CD14-positive monocyte (primary cell): ENCODE results near the gene NBAS. TPM values are rescaled to one million over a fixed set of nuclear protein-coding genes. Genes with fewer than 3 reads are reported as not detected.

Experiments used
- DNase-seq, 3 donors: peaks; one replicate each; pipeline ENCODE4 v3.0.0-alpha.2; 2011 to 2022
- H2AFZ ChIP-seq: 2 replicates; pipeline ENCODE4 v1.6.0; 2012; ENCODE audit warnings: mild to moderate bottlenecking, low read depth, low read length, inconsistent platforms; ENCODE audit not compliant: insufficient read depth, poor library complexity, severe bottlenecking
- H3K27ac ChIP-seq, 2 donors: 1 replicate in 1 of 2; 2 replicates in 1 of 2; pipeline ENCODE4 v1.5.1; 2012 to 2013; ENCODE audit warnings: low read length in 2 of 2, control low read depth in 1 of 2, inconsistent platforms in 1 of 2, low read depth in 1 of 2, mild to moderate bottlenecking in 1 of 2
- H3K27me3 ChIP-seq, 2 donors: one replicate each; pipeline versions ENCODE4 v1.6.0 to v1.6.1; 2011 to 2013; ENCODE audit warnings: low read length in 2 of 2; ENCODE audit not compliant: control insufficient read depth in 2 of 2, insufficient read depth in 2 of 2
- H3K36me3 ChIP-seq, 2 donors: replicated peaks in 1 of 2; 1 replicate in 1 of 2; 2 replicates in 1 of 2; pipeline versions ENCODE4 v1.5.1 to v1.6.1; 2012 to 2013; ENCODE audit warnings: low read length in 2 of 2, control low read depth in 1 of 2, inconsistent platforms in 1 of 2, mild to moderate bottlenecking in 1 of 2; ENCODE audit not compliant: insufficient read depth in 2 of 2, control insufficient read depth in 1 of 2
- H3K4me1 ChIP-seq, 2 donors: 1 replicate in 1 of 2; 2 replicates in 1 of 2; pipeline versions ENCODE4 v1.5.1 to v1.6.1; 2012 to 2013; ENCODE audit warnings: low read length in 2 of 2, control low read depth in 1 of 2, inconsistent platforms in 1 of 2, mild to moderate bottlenecking in 1 of 2, moderate library complexity in 1 of 2; ENCODE audit not compliant: insufficient read depth in 2 of 2, control insufficient read depth in 1 of 2
- H3K4me2 ChIP-seq: replicated peaks from 2 replicates; pipeline ENCODE3; 2012; ENCODE audit warnings: low read length, moderate library complexity, mild to moderate bottlenecking; ENCODE audit not compliant: poor library complexity, severe bottlenecking; ENCODE audit errors: extremely low read depth
- H3K4me3 ChIP-seq, 3 experiments: fragments of 200-600 bp in 1 of 3; sonication (generic) in 1 of 3; replicated peaks in 1 of 3; 1 replicate in 2 of 3; 2 replicates in 1 of 3; pipeline ENCODE4 v1.5.1; 2011 to 2013; ENCODE audit warnings: low read length in 3 of 3, mild to moderate bottlenecking in 3 of 3, control low read depth in 2 of 3, low read depth in 2 of 3, inconsistent platforms in 1 of 3, moderate library complexity in 1 of 3
- H3K79me2 ChIP-seq: 2 replicates; pipeline ENCODE4 v1.6.0; 2012; ENCODE audit warnings: mild to moderate bottlenecking, control low read depth, inconsistent platforms, low read length, moderate library complexity; ENCODE audit not compliant: insufficient read depth
- H3K9ac ChIP-seq: 2 replicates; pipeline ENCODE4 v1.6.0; 2017; ENCODE audit warnings: low read length, mild to moderate bottlenecking; ENCODE audit not compliant: insufficient read depth, poor library complexity, severe bottlenecking
- H3K9me3 ChIP-seq, 2 donors: replicated peaks in 1 of 2; 1 replicate in 1 of 2; 2 replicates in 1 of 2; pipeline versions ENCODE4 v1.5.1 to v1.6.1; 2012 to 2013; ENCODE audit warnings: low read length in 2 of 2, control low read depth in 1 of 2; ENCODE audit not compliant: control insufficient read depth in 1 of 2, insufficient read depth in 1 of 2
- H4K20me1 ChIP-seq: 2 replicates; pipeline ENCODE4 v1.6.0; 2012; ENCODE audit warnings: mild to moderate bottlenecking, low read length, control low read depth, moderate library complexity; ENCODE audit not compliant: insufficient read depth
- H3K27ac Mint-ChIP-seq, 7 donors: one replicate each; pipeline ENCODE4 v1.8.0; 2020; ENCODE audit warnings: mild to moderate bottlenecking in 7 of 7, mixed read lengths in 7 of 7, moderate library complexity in 6 of 7, inconsistent platforms in 2 of 7
- H3K27me3 Mint-ChIP-seq, 3 donors: one replicate each; pipeline ENCODE4 v1.8.0; 2021 to 2022; ENCODE audit warnings: low read depth in 3 of 3, mild to moderate bottlenecking in 3 of 3, mixed read lengths in 3 of 3, moderate library complexity in 3 of 3, inconsistent platforms in 1 of 3
- H3K36me3 Mint-ChIP-seq, 2 donors: one replicate each; pipeline ENCODE4 v1.8.0; 2020; ENCODE audit warnings: mixed read lengths in 2 of 2, inconsistent platforms in 1 of 2, mild to moderate bottlenecking in 1 of 2
- H3K4me1 Mint-ChIP-seq: one replicate; pipeline ENCODE4 v1.8.0; 2020; ENCODE audit warnings: mild to moderate bottlenecking, mixed read lengths
- H3K4me3 Mint-ChIP-seq, 2 donors: one replicate each; pipeline ENCODE4 v1.8.0; 2020; ENCODE audit warnings: mild to moderate bottlenecking in 2 of 2, mixed read lengths in 2 of 2, moderate library complexity in 1 of 2
- H3K9me3 Mint-ChIP-seq, 7 donors: one replicate each; pipeline ENCODE4 v1.8.0; 2020 to 2022; ENCODE audit warnings: mixed read lengths in 7 of 7, mild to moderate bottlenecking in 6 of 7, moderate library complexity in 6 of 7, inconsistent platforms in 2 of 7
- WGBS: methylation state at CpG from one replicate; pipeline ENCODE4 v1.1.5; 2013; ENCODE audit warnings: missing lambda C conversion rate; ENCODE audit not compliant: insufficient coverage; 5-methylcytosine and 5-hydroxymethylcytosine counted together
- intact Hi-C, 2 donors: fragments of 100-400 bp; cut with micrococcal nuclease; formaldehyde crosslinking; loops; one replicate each; pipeline versions ENCODE4 v1.15.0 to v1.15.1; 2023
- polyA plus RNA-seq, 3 donors: library from polyadenylated mRNA; depleted of rRNA in 1 of 3; unstranded in 2 of 3; stranded (reverse) in 1 of 3; fragments of 300-500 nt in 2 of 3; fragments of >200 nt in 1 of 3; fragmentation: Illumina TruSeq in 2 of 3; gene quantifications; 1 replicate in 2 of 3; 2 replicates in 1 of 3; pipeline ENCODE4 v1.2.3, GENCODE V29; 2012 to 2021
- TF ChIP-seq, protein P1 (sequence below): fragments of 200-600 bp; IDR thresholded peaks from one replicate; pipeline ENCODE4 v1.8.0; 2022; ENCODE audit warnings: antibody characterized with exemption, mild to moderate bottlenecking

NBAS gene
- polyA plus RNA-seq, 3 donors: 8.9 to 10.9 (median 8.9) TPM

DNA sequence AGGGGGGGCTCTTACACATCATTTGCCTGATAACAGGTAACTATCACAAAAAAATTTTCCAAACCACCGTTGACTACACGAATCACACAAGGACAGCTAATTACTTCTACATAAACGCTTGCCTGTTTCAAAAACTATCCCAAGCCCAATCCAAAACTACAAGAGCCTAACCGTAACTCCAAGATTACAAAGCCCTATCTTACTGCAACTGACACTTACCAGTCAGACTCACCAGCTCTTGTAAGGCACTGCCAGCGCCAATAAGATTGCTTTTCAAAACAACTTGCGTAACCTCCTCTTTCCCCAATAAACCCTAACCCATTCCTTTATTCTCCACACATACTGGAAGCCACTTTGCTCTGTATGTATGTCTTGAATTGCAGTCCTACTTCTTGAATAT, 148.4 kb downstream of the NBAS start:
- Mint-ChIP-seq H3K36me3 (peaks cover 44 to 62% of the 10 kb centered on the region in 2 donors), H3K27ac (no peak overlapping the region), H3K27me3 (no peaks in the 10 kb centered on the region), H3K4me1 (no peaks in the 10 kb centered on the region), H3K4me3 (no peak overlapping the region), H3K9me3 (no peaks in the 10 kb centered on the region)
- no peak overlapping the region for H3K4me3 ChIP-seq
- no peaks in the 10 kb centered on the region for H3K9me3 ChIP-seq
- peaks cover 11 to 73% of the 10 kb centered on the region in 2 donors for H3K36me3 ChIP-seq
- DNase-seq: no peak
- no peaks in the 10 kb centered on the region for H3K27me3 ChIP-seq
- intact Hi-C loops: no loop called here
- TF ChIP-seq, protein P1, sequence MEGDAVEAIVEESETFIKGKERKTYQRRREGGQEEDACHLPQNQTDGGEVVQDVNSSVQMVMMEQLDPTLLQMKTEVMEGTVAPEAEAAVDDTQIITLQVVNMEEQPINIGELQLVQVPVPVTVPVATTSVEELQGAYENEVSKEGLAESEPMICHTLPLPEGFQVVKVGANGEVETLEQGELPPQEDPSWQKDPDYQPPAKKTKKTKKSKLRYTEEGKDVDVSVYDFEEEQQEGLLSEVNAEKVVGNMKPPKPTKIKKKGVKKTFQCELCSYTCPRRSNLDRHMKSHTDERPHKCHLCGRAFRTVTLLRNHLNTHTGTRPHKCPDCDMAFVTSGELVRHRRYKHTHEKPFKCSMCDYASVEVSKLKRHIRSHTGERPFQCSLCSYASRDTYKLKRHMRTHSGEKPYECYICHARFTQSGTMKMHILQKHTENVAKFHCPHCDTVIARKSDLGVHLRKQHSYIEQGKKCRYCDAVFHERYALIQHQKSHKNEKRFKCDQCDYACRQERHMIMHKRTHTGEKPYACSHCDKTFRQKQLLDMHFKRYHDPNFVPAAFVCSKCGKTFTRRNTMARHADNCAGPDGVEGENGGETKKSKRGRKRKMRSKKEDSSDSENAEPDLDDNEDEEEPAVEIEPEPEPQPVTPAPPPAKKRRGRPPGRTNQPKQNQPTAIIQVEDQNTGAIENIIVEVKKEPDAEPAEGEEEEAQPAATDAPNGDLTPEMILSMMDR: no peak
- no peak overlapping the region for H3K4me2 ChIP-seq
- no peak overlapping the region for H2AFZ ChIP-seq
- no peaks in the 10 kb centered on the region for H3K4me1 ChIP-seq
- no peak overlapping the region for H3K9ac ChIP-seq
- no peaks in the 10 kb centered on the region for H4K20me1 ChIP-seq
- 95% methylated on average over 4 of the region's 6 CpGs for WGBS
- H3K79me2 ChIP-seq: no peaks in the 10 kb centered on the region
- no peak overlapping the region for H3K27ac ChIP-seq

DNA sequence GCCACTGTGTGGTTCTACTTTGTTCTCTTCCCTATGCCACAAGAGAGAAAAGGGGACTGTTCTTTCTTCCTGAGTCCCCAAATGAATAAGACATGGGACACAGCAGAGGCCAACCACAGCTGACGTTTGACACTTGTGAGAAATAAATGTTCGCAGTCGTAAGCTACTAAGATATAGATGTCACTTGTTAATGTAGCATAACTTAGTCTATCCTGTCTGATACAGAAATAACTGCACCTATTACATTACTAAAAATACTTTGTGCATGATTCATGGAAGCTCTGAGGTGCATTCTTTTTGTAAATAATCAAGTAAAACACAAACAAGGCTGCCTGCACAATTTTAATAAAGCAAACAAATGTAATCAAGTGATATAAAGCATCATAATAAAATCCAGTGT, 148.8 kb downstream of the NBAS start:
- intact Hi-C loops: no loop called here
- H3K27me3 Mint-ChIP-seq: no peaks in the 10 kb centered on the region
- H3K9me3 Mint-ChIP-seq: no peaks in the 10 kb centered on the region
- no peak overlapping the region for H3K4me3 Mint-ChIP-seq
- H3K9ac ChIP-seq: no peak overlapping the region
- no peak overlapping the region for H3K4me3 ChIP-seq
- peaks cover 11 to 69% of the 10 kb centered on the region in 2 donors for H3K36me3 ChIP-seq
- no peaks in the 10 kb centered on the region for H3K4me1 ChIP-seq
- H3K36me3 Mint-ChIP-seq: peaks cover 39 to 58% of the 10 kb centered on the region in 2 donors
- no CpG with 5 or more reads among the region's 3 CpGs for WGBS
- no peak overlapping the region for H3K4me2 ChIP-seq
- H2AFZ ChIP-seq: no peak overlapping the region
- no peak overlapping the region for H3K27ac Mint-ChIP-seq
- no peaks in the 10 kb centered on the region for H3K9me3 ChIP-seq
- no peaks in the 10 kb centered on the region for H3K4me1 Mint-ChIP-seq
- TF ChIP-seq, protein P1: no peak
- no peaks in the 10 kb centered on the region for H3K27me3 ChIP-seq
- no peak overlapping the region for H3K27ac ChIP-seq
- no peaks in the 10 kb centered on the region for H3K79me2 ChIP-seq
- no peaks in the 10 kb centered on the region for H4K20me1 ChIP-seq
- no peak for DNase-seq
